MM.1S (cell line): ENCODE data around the gene PLPP6.

Experiments
- DNase-seq: peaks from one replicate; pipeline ENCODE4 v3.0.0-alpha.2; 2015
- H2AFZ ChIP-seq: fragments of 300-600 bp; sonication (generic); 2 replicates; pipeline ENCODE4 v1.6.0; 2016; ENCODE audit warnings: antibody characterized with exemption, low read length
- H3F3A ChIP-seq: fragments of 300-600 bp; sonication (generic); 2 replicates; pipeline ENCODE4 v1.6.1; 2016; ENCODE audit warnings: mild to moderate bottlenecking, antibody characterized with exemption, low read length, moderate library complexity, mixed read lengths; ENCODE audit not compliant: insufficient read depth
- H3K27ac ChIP-seq: fragments of 300-600 bp; sonication (generic); 2 replicates; pipeline ENCODE4 v1.5.1; 2016; ENCODE audit warnings: mild to moderate bottlenecking, low read length
- H3K27me3 ChIP-seq: fragments of 300-600 bp; sonication (generic); replicated peaks from 2 replicates; pipeline ENCODE4 v1.6.0; 2016; ENCODE audit warnings: low read length; ENCODE audit not compliant: insufficient read depth
- H3K36me3 ChIP-seq: fragments of 300-600 bp; sonication (generic); replicated peaks from 2 replicates; pipeline ENCODE4 v1.6.1; 2016; ENCODE audit warnings: mild to moderate bottlenecking, low read length, mixed read lengths; ENCODE audit not compliant: insufficient read depth
- H3K4me1 ChIP-seq: fragments of 300-600 bp; sonication (generic); 2 replicates; pipeline ENCODE4 v1.6.1; 2016; ENCODE audit warnings: low read length, mixed read lengths
- H3K4me2 ChIP-seq: fragments of 300-600 bp; sonication (generic); 2 replicates; pipeline ENCODE4 v1.6.0; 2016; ENCODE audit warnings: low read depth, low read length
- H3K4me3 ChIP-seq: fragments of 300-600 bp; sonication (generic); 2 replicates; pipeline ENCODE4 v1.5.1; 2016; ENCODE audit warnings: low read length, mixed read lengths
- H3K79me2 ChIP-seq: fragments of 300-600 bp; sonication (generic); 2 replicates; pipeline ENCODE4 v1.6.1; 2016; ENCODE audit warnings: mixed run types, low read length, mixed read lengths
- H3K9ac ChIP-seq: fragments of 300-600 bp; sonication (generic); 2 replicates; pipeline ENCODE4 v1.6.1; 2016; ENCODE audit warnings: low read length, mixed read lengths
- H3K9me2 ChIP-seq: fragments of 300-600 bp; sonication (generic); replicated peaks from 2 replicates; pipeline ENCODE4 v1.6.1; 2016; ENCODE audit warnings: mild to moderate bottlenecking, low read length, mixed read lengths; ENCODE audit not compliant: insufficient read depth
- H3K9me3 ChIP-seq: fragments of 300-600 bp; sonication (generic); replicated peaks from 2 replicates; pipeline ENCODE4 v1.6.1; 2016; ENCODE audit warnings: mild to moderate bottlenecking, low read length, mixed read lengths; ENCODE audit not compliant: insufficient read depth
- H4K20me1 ChIP-seq: fragments of 300-600 bp; sonication (generic); 2 replicates; pipeline ENCODE4 v1.6.1; 2016; ENCODE audit warnings: mild to moderate bottlenecking, low read length, moderate library complexity, mixed read lengths; ENCODE audit not compliant: insufficient read depth
- CTCF ChIP-seq: fragments of 300-600 bp; sonication (generic); IDR thresholded peaks from 2 replicates; pipeline ENCODE4 v1.5.1; 2016; ENCODE audit warnings: antibody characterized with exemption, low read length, mixed read lengths
- EZH2 ChIP-seq: fragments of 300-600 bp; sonication (generic); optimal IDR thresholded peaks from 2 replicates; pipeline ENCODE3; 2017; ENCODE audit warnings: low read depth, mild to moderate bottlenecking, antibody characterized with exemption, low read length, mixed read lengths
- EZH2phosphoT487 ChIP-seq: fragments of 300-600 bp; sonication (generic); IDR thresholded peaks from 2 replicates; pipeline ENCODE4 v1.6.1; 2018; ENCODE audit warnings: antibody characterized with exemption, low read length

The PLPP6 gene

GRCh38 chr9:4679268-4680172, 17.4 kb downstream of the PLPP6 start, which contains the start of gene CDC37L1:
TSS of gene CDC37L1 (plus strand) at chr9:4679569. CDS start at chr9:4679768, 199 bp downstream.
- no peak for TF ChIP-seq EZH2
- no peak for TF ChIP-seq EZH2phosphoT487
- TF ChIP-seq CTCF: peak; percentile 61
- Histone ChIP-seq H3K4me2 (peak within 1 kb of the TSS; percentile 89), H3K27ac (peak within 1 kb of the TSS; percentile 96), H3K9ac (peak within 1 kb of the TSS; percentile 86), H4K20me1 (no peaks in the 10 kb centered on the region), H3K79me2 (peaks cover 41% of the 10 kb centered on the region), H3K27me3 (no peaks in the 10 kb centered on the region), H3K36me3 (no peaks in the 10 kb centered on the region), H3K9me2 (no peaks in the 10 kb centered on the region), H3K4me1 (0 out of 2 replicates have a peak, but pooled peaks cover 9% of the 10 kb centered on the region), H3F3A (peaks cover 17% of the 10 kb centered on the region), H3K9me3 (no peaks in the 10 kb centered on the region), H2AFZ (peak within 1 kb of the TSS; percentile 82), H3K4me3 (peak within 1 kb of the TSS; percentile 71)
- peak; percentile 97 for DNase-seq

GRCh38 chr9:4680173-4680525, 18.1 kb downstream of the PLPP6 start:
- Histone ChIP-seq H4K20me1 (no peaks in the 10 kb centered on the region), H3K4me2 (peak overlapping the region; percentile 89), H3K36me3 (0 out of 2 replicates have a peak, but pooled peaks cover 5% of the 10 kb centered on the region), H3K9ac (peak overlapping the region; percentile 86), H3K4me1 (0 out of 2 replicates have a peak, but pooled peaks cover 9% of the 10 kb centered on the region), H2AFZ (peak overlapping the region; percentile 77), H3K9me2 (no peaks in the 10 kb centered on the region), H3K4me3 (peak overlapping the region; percentile 71), H3K9me3 (no peaks in the 10 kb centered on the region), H3K27ac (peak overlapping the region; percentile 96), H3F3A (peaks cover 17% of the 10 kb centered on the region), H3K79me2 (peaks cover 41% of the 10 kb centered on the region), H3K27me3 (no peaks in the 10 kb centered on the region)
- DNase-seq: peak; percentile 12
- no peak for TF ChIP-seq CTCF
- TF ChIP-seq EZH2: no peak
- TF ChIP-seq EZH2phosphoT487: no peak

GRCh38 chr9:4680750-4681149, 18.7 kb downstream of the PLPP6 start:
- H3K9me2 ChIP-seq: no peaks in the 10 kb centered on the region
- TF ChIP-seq CTCF (no peak), EZH2 (no peak)
- H4K20me1 ChIP-seq: no peaks in the 10 kb centered on the region
- H3K9me3 ChIP-seq: no peaks in the 10 kb centered on the region
- peaks cover 43% of the 10 kb centered on the region for H3K79me2 ChIP-seq
- H3K4me2 ChIP-seq: peak overlapping the region; percentile 89
- H2AFZ ChIP-seq: 0 out of 2 replicates have a peak overlapping the region, but pooled peaks have one; percentile 77
- 0 out of 2 replicates have a peak, but pooled peaks cover 9% of the 10 kb centered on the region for H3K4me1 ChIP-seq
- peak overlapping the region; percentile 96; the same call in 1 of the 2 replicates for H3K27ac ChIP-seq
- H3K9ac ChIP-seq: peak overlapping the region; percentile 86
- peak overlapping the region; percentile 71 for H3K4me3 ChIP-seq
- 0 out of 2 replicates have a peak, but pooled peaks cover 5% of the 10 kb centered on the region for H3K36me3 ChIP-seq
- no peaks in the 10 kb centered on the region for H3K27me3 ChIP-seq
- peaks cover 17% of the 10 kb centered on the region for H3F3A ChIP-seq
- no peak for DNase-seq
